WERI-Rb-1 (cell line): ENCODE data around the gene GOSR2.

Experiments used
- DNase-seq: peaks from one replicate; pipeline ENCODE4 v3.0.0-alpha.2; 2020
- H3K27ac ChIP-seq: fragments of 250-450 bp; sonication (Bioruptor Pico); 2 replicates; pipeline ENCODE4 v1.5.1; 2020; ENCODE audit warnings: mild to moderate bottlenecking, moderate library complexity
- H3K27me3 ChIP-seq: fragments of 250-450 bp; sonication (Bioruptor Pico); 2 replicates; pipeline ENCODE4 v1.5.1; 2021; ENCODE audit warnings: mild to moderate bottlenecking, low read depth, moderate library complexity; ENCODE audit not compliant: insufficient read depth, severe bottlenecking
- H3K36me3 ChIP-seq: fragments of 250-450 bp; sonication (Bioruptor Pico); 2 replicates; pipeline ENCODE4 v1.5.1; 2020; ENCODE audit warnings: mild to moderate bottlenecking, moderate library complexity
- H3K4me3 ChIP-seq: 2 replicates; pipeline ENCODE4 v1.5.1; 2011; ENCODE audit warnings: low read depth, mild to moderate bottlenecking, control low read depth, low read length
- H3K9me3 ChIP-seq: fragments of 250-450 bp; sonication (Bioruptor Pico); 2 replicates; pipeline ENCODE4 v1.5.1; 2021; ENCODE audit warnings: mild to moderate bottlenecking, moderate library complexity; ENCODE audit not compliant: severe bottlenecking
- CTCF ChIP-seq: IDR thresholded peaks from 2 replicates; pipeline ENCODE4 v1.5.1; 2011; ENCODE audit warnings: low read depth, mild to moderate bottlenecking, control low read depth, inconsistent platforms, low read length

GOSR2 gene

DNA sequence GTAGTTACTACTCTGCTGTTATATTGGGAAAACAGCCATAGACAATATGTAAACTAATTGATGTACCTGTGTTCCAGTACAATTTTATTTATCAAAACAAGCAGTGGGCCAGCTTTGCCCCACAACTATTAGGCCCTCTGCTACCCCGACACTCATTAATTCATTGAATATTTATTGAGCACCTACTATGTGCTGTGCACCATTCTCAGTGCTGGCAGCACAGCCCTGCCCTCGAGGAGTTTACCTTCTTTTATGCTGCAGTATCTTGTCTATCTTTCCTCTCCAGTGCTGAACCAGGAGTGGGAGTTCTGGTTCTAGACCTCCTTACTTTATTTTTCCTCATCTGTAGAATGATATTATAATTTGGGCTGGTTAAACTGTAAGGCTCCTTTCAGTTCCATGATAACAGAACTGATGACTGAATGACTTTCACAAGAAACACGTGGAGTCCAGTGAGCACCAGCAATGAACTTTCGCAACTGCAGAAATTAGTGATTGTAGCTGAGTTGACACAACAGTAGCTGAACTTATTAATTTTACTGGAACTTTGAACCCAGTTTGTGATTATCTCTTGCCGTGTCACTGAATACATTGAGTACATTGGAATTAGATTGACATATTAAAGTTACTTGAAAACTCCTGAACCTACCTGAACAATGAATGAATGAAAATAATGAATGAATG lies 2.4 kb downstream of the GOSR2 start:
- no peaks in the 10 kb centered on the region for H3K27me3 ChIP-seq
- no peak overlapping the region for H3K4me3 ChIP-seq
- peaks cover 15% of the 10 kb centered on the region for H3K36me3 ChIP-seq
- no peak for TF ChIP-seq CTCF
- no peak overlapping the region for H3K27ac ChIP-seq
- no peak for DNase-seq
- peaks cover 3% of the 10 kb centered on the region for H3K9me3 ChIP-seq

- Histone ChIP-seq H3K36me3 (peaks cover 45% of the 10 kb centered on the region), H3K27ac (no peak overlapping the region), H3K4me3 (no peak overlapping the region), H3K9me3 (no peaks in the 10 kb centered on the region), H3K27me3 (no peaks in the 10 kb centered on the region)
- no peak for TF ChIP-seq CTCF
- DNase-seq: no peak
Observed at GRCh38 chr17:46928467-46929261, 5.7 kb downstream of the GOSR2 start.

- Histone ChIP-seq H3K36me3 (peaks cover 51% of the 10 kb centered on the region), H3K4me3 (no peak overlapping the region), H3K27me3 (no peaks in the 10 kb centered on the region), H3K9me3 (no peaks in the 10 kb centered on the region), H3K27ac (no peak overlapping the region)
- TF ChIP-seq CTCF: no peak
- DNase-seq: no peak
Observed at GRCh38 chr17:46929413-46929812, 6.5 kb downstream of the GOSR2 start.

DNA sequence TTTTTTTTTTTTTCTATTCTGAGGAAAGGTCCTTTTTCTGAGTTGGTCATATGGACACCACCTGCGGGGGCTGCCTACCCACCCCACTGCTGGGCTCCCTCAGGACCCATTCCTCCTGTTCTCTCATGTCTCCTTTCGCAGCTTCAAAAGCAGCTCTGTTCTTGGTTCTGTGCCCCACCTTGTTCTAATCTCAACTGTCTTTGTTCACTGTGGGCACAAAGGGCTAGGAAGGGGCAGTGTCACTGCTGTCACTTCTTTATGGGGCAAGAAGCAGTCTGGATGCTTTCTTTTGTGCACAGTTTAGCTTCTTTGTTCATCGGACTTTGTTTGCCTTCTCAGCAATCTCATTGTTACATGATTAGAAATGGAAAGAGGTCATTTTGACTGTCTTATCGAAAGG lies 7.1 kb downstream of the GOSR2 start:
- no peak for DNase-seq
- Histone ChIP-seq H3K36me3 (peaks cover 57% of the 10 kb centered on the region), H3K9me3 (no peaks in the 10 kb centered on the region), H3K27me3 (no peaks in the 10 kb centered on the region), H3K4me3 (no peak overlapping the region), H3K27ac (no peak overlapping the region)
- TF ChIP-seq CTCF: no peak

DNA sequence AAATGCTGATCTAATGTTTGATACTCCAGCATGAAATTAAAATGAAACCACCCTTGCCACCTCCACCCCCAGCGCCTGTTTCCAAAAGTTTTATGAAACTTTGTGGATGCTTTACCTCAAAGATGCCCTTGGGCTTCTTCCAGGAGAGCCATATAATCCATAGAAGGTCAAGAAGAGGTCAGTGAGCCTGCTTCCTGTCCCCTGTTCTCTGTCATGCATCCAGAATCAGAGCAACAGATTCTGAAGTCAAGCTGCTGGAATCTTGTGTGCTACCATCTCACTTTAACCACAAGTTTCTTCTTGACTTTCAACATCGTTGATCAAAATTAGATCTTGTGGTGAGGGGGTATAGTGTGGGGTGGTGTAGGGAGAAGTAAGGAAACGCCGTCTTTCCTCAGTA lies 8.6 kb downstream of the GOSR2 start:
- Histone ChIP-seq H3K27ac (no peak overlapping the region), H3K36me3 (peaks cover 70% of the 10 kb centered on the region), H3K4me3 (no peak overlapping the region), H3K9me3 (no peaks in the 10 kb centered on the region), H3K27me3 (no peaks in the 10 kb centered on the region)
- DNase-seq: no peak
- TF ChIP-seq CTCF: no peak
